ENCODE results near the gene DPP9. TPM values are rescaled to one million over a fixed set of nuclear protein-coding genes. Genes with fewer than 3 reads are reported as not detected.
A peak's percentile ranks its signal among the peaks of the same experiment; 100 is the strongest.
"Not testable (repeated sequence)": the region's sequence is repeated elsewhere in the genome, so short reads cannot be mapped to it uniquely, and the experiment has no call there.

DPP9 gene
- total RNA-seq, 1 donor from 2014 or later = 17.1 TPM

DNA sequence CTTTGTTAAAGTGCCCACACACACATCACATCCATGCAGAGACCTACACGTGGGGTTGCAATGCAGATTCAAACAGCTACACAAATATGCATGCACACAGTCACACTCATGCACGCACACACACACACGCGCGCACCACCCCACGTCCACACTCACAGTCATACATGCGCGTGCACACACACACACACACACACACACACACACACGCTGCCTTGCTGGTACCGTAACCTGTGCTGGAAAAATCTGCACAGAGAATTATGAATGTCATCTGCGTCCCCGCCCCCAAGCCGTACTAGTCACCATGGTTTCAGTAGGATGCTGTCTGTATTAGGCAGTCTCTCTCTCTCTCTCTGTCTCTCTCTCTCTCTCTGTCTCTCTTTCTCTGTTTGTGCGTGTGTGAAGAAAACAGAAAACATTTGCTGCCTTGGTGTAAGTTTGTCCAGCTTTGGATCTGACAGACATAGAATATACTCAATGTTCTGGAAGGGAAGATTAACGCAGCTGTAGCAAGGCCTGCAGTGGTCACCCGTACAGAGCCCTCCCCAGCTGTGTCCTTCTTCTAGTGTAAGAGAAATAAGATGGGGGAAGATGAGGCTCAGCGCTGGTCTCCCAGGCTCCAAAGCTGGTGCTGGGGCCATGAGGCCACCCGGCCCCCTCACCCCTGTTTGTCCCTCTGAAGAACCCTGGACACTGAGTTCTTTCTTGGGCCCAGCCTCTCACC, 26.4 kb upstream of the DPP9 start:
- H3K4me3 ChIP-seq = no peak overlapping the region
- no peak for TF ChIP-seq EZH2phosphoT487 (IDR thresholded peaks at IDR 0.05)
- H3K9me3 Mint-ChIP-seq = peaks cover 3% of the 10 kb centered on the region

DNA sequence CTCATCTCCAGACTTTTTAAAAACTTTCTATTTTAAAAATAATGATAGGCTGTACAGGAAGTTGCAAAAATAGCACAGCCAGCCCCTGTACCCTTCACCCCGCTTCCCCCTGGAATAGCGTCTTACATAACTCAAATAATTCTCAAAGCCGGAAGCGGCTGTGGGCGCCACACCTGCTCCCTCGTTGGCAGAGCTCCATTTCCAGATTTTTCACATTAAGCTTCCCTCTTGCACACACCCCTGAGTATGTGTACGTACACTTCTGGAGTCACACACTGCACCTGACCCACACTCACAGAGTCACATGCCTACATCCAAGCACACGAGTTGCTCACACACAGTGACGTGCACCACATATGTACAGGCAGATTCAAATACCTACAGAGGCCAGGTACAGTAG, 24.9 kb upstream of the DPP9 start:
- Mint-ChIP-seq H3K4me3 (no peak overlapping the region), H3K27me3 (ENCODE audit: insufficient read depth, low read depth) (peaks cover 9% of the 10 kb centered on the region), H3K27ac (peak overlapping the region; percentile 29), H3K36me3 (no peaks in the 10 kb centered on the region), H3K9me3 (no peaks in the 10 kb centered on the region), H3K4me1 (peaks cover 14% of the 10 kb centered on the region)
- Histone ChIP-seq H3K79me2 (ENCODE audit: low read depth) (no peaks in the 10 kb centered on the region), H3K27me3 (peaks cover 9% of the 10 kb centered on the region), H3K4me3 (no peak overlapping the region), H4K20me1 (ENCODE audit: low read depth) (no peaks in the 10 kb centered on the region), H3F3A (ENCODE audit: low read depth) (no peaks in the 10 kb centered on the region), H3K27ac (no peak overlapping the region), H3K9me3 (ENCODE audit: low read depth) (no peaks in the 10 kb centered on the region), H2AFZ (replicated peaks) (no peak overlapping the region), H3K9ac (no peak overlapping the region), H3K36me3 (no peaks in the 10 kb centered on the region), H3K4me1 (no peaks in the 10 kb centered on the region), H3K4me2 (no peak overlapping the region)
- TF ChIP-seq EZH2 (IDR thresholded peaks at IDR 0.05) (no peak), EZH2phosphoT487 (IDR thresholded peaks at IDR 0.05) (no peak), CTCF (IDR thresholded peaks at IDR 0.05) (no peak)
- no peak for DNase-seq (ENCODE audit: low spot score)

More for the DNA sequence above, 26.4 kb upstream of the DPP9 start:
- Histone ChIP-seq H2AFZ (replicated peaks) (no peak overlapping the region), H3K27me3 (peaks cover 9% of the 10 kb centered on the region), H3K9me3 (ENCODE audit: low read depth) (no peaks in the 10 kb centered on the region), H3K4me2 (no peak overlapping the region), H4K20me1 (ENCODE audit: low read depth) (no peaks in the 10 kb centered on the region), H3K36me3 (no peaks in the 10 kb centered on the region), H3K79me2 (ENCODE audit: low read depth) (no peaks in the 10 kb centered on the region), H3K9ac (no peak overlapping the region), H3K27ac (no peak overlapping the region), H3K4me1 (no peaks in the 10 kb centered on the region), H3F3A (ENCODE audit: low read depth) (no peaks in the 10 kb centered on the region)
- no peak for DNase-seq (ENCODE audit: low spot score)
- Mint-ChIP-seq H3K4me1 (peaks cover 19% of the 10 kb centered on the region), H3K27me3 (ENCODE audit: insufficient read depth, low read depth) (peaks cover 11% of the 10 kb centered on the region), H3K4me3 (peak overlapping the region; percentile 22), H3K36me3 (no peaks in the 10 kb centered on the region), H3K27ac (peak overlapping the region; percentile 16)

GRCh38 chr19:4748185-4748584, 24.5 kb upstream of the DPP9 start:
- no peak overlapping the region for H3K4me3 Mint-ChIP-seq
- Histone ChIP-seq H3K79me2 (ENCODE audit: low read depth) (no peaks in the 10 kb centered on the region), H2AFZ (replicated peaks) (no peak overlapping the region), H3K4me3 (no peak overlapping the region), H3K9ac (no peak overlapping the region), H3F3A (ENCODE audit: low read depth) (no peaks in the 10 kb centered on the region), H3K27me3 (peaks cover 9% of the 10 kb centered on the region), H3K4me2 (no peak overlapping the region), H3K27ac (no peak overlapping the region), H3K4me1 (peaks cover 1% of the 10 kb centered on the region), H4K20me1 (ENCODE audit: low read depth) (no peaks in the 10 kb centered on the region), H3K36me3 (no peaks in the 10 kb centered on the region), H3K9me3 (ENCODE audit: low read depth) (no peaks in the 10 kb centered on the region)
- peaks cover 16% of the 10 kb centered on the region for H3K4me1 Mint-ChIP-seq
- H3K36me3 Mint-ChIP-seq = no peaks in the 10 kb centered on the region
- H3K27ac Mint-ChIP-seq = no peak overlapping the region
- TF ChIP-seq EZH2phosphoT487 (IDR thresholded peaks at IDR 0.05) (no peak), CTCF (IDR thresholded peaks at IDR 0.05) (no peak), EZH2 (IDR thresholded peaks at IDR 0.05) (no peak)
- H3K9me3 Mint-ChIP-seq = no peaks in the 10 kb centered on the region
- peaks cover 9% of the 10 kb centered on the region for H3K27me3 Mint-ChIP-seq (ENCODE audit: insufficient read depth, low read depth)
- no peak for DNase-seq (ENCODE audit: low spot score)

GRCh38 chr19:4745986-4746385, 22.3 kb upstream of the DPP9 start:
- no peaks in the 10 kb centered on the region for H3K36me3 Mint-ChIP-seq
- Histone ChIP-seq H3K27ac (no peak overlapping the region), H3K9ac (no peak overlapping the region), H3K79me2 (ENCODE audit: low read depth) (no peaks in the 10 kb centered on the region), H4K20me1 (ENCODE audit: low read depth) (no peaks in the 10 kb centered on the region), H3F3A (ENCODE audit: low read depth) (no peaks in the 10 kb centered on the region), H3K9me3 (ENCODE audit: low read depth) (no peaks in the 10 kb centered on the region), H3K4me2 (no peak overlapping the region), H3K4me1 (peaks cover 8% of the 10 kb centered on the region), H3K4me3 (no peak overlapping the region), H3K36me3 (no peaks in the 10 kb centered on the region), H2AFZ (replicated peaks) (no peak overlapping the region), H3K27me3 (peaks cover 9% of the 10 kb centered on the region)
- no peak overlapping the region for H3K27ac Mint-ChIP-seq
- no peak overlapping the region for H3K4me3 Mint-ChIP-seq
- no peak for DNase-seq (ENCODE audit: low spot score)
- H3K27me3 Mint-ChIP-seq (ENCODE audit: insufficient read depth, low read depth) = peaks cover 12% of the 10 kb centered on the region
- no peak for TF ChIP-seq EZH2phosphoT487 (IDR thresholded peaks at IDR 0.05)
- TF ChIP-seq CTCF (IDR thresholded peaks at IDR 0.05) = no peak
- no peak for TF ChIP-seq EZH2 (IDR thresholded peaks at IDR 0.05)
- no peaks in the 10 kb centered on the region for H3K9me3 Mint-ChIP-seq
- H3K4me1 Mint-ChIP-seq = peaks cover 24% of the 10 kb centered on the region

DNA sequence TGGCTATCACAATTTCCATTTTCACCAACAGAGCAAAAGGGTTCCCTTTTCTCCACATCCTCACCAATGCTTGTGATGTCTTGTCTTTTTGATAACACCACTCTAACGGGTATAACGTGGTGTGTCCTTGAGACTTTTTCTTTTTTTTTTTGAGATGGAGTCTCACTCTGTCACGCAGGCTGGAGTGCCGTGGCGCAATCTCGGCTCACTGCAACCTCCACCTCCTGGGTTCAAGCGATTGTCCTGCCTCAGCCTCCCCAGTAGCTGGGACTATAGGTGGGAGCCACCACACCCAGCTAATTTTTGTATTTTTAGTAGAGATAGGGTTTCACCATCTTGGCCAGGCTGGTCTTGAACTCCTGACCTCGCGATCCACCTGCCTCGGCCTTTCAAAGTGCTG, 21.5 kb upstream of the DPP9 start:
- H3K4me1 ChIP-seq; H3K36me3 ChIP-seq; H3K27ac ChIP-seq; H3K9me3 Mint-ChIP-seq; H4K20me1 ChIP-seq (ENCODE audit: low read depth); H3K9ac ChIP-seq; H3K9me3 ChIP-seq (ENCODE audit: low read depth); H3K36me3 Mint-ChIP-seq; H3K4me3 ChIP-seq; DNase-seq (ENCODE audit: low spot score); H2AFZ ChIP-seq (replicated peaks); H3K27ac Mint-ChIP-seq; H3F3A ChIP-seq (ENCODE audit: low read depth); H3K4me3 Mint-ChIP-seq; H3K4me2 ChIP-seq; H3K79me2 ChIP-seq (ENCODE audit: low read depth); H3K27me3 ChIP-seq: not testable (repeated sequence)
- Mint-ChIP-seq H3K27me3 (ENCODE audit: insufficient read depth, low read depth) (peaks cover 12% of the 10 kb centered on the region), H3K4me1 (peaks cover 22% of the 10 kb centered on the region)

Data from neural progenitor cell (in vitro differentiated cells).